ENCODE results near the gene JAG2. TPM values are rescaled to one million over a fixed set of nuclear protein-coding genes. Genes with fewer than 3 reads are reported as not detected.

JAG2 gene
- total RNA-seq, 1 donor from 2014 or later, result 7.5 TPM

- no peak for DNase-seq (ENCODE audit: extremely low spot score, unreplicated experiment)
- Mint-ChIP-seq H3K4me3 (ENCODE audit: unreplicated experiment) (no peak overlapping the region), H3K36me3 (ENCODE audit: unreplicated experiment) (no peaks in the 10 kb centered on the region), H3K27me3 (ENCODE audit: unreplicated experiment) (no peaks in the 10 kb centered on the region), H3K4me1 (ENCODE audit: unreplicated experiment) (peaks cover 25% of the 10 kb centered on the region), H3K9me3 (ENCODE audit: unreplicated experiment) (no peaks in the 10 kb centered on the region), H3K27ac (ENCODE audit: unreplicated experiment) (no peak overlapping the region)
- TF ChIP-seq CTCF (IDR thresholded peaks at IDR 0.05), result no peak
Measured at GRCh38 chr14:105195522-105196264, 27.1 kb upstream of the JAG2 start.

GRCh38 chr14:105195051-105195450 is 26.5 kb upstream of the JAG2 start:
- H3K27ac Mint-ChIP-seq (ENCODE audit: unreplicated experiment), result no peak overlapping the region
- no peaks in the 10 kb centered on the region for H3K27me3 Mint-ChIP-seq (ENCODE audit: unreplicated experiment)
- no peak for TF ChIP-seq CTCF (IDR thresholded peaks at IDR 0.05)

GRCh38 chr14:105193916-105194782 is 25.6 kb upstream of the JAG2 start:
- H3K4me3 Mint-ChIP-seq (ENCODE audit: unreplicated experiment), result no peak overlapping the region
- peaks cover 4% of the 10 kb centered on the region for H3K27me3 Mint-ChIP-seq (ENCODE audit: unreplicated experiment)
- DNase-seq (ENCODE audit: extremely low spot score, unreplicated experiment), result no peak
- TF ChIP-seq CTCF (IDR thresholded peaks at IDR 0.05), result no peak
- H3K4me1 Mint-ChIP-seq (ENCODE audit: unreplicated experiment), result peaks cover 20% of the 10 kb centered on the region
- H3K27ac Mint-ChIP-seq (ENCODE audit: unreplicated experiment), result no peak overlapping the region
- H3K36me3 Mint-ChIP-seq (ENCODE audit: unreplicated experiment), result no peaks in the 10 kb centered on the region
- no peaks in the 10 kb centered on the region for H3K9me3 Mint-ChIP-seq (ENCODE audit: unreplicated experiment)

More at GRCh38 chr14:105195051-105195450, 26.5 kb upstream of the JAG2 start:
- H3K36me3 Mint-ChIP-seq (ENCODE audit: unreplicated experiment), result no peaks in the 10 kb centered on the region
- no peaks in the 10 kb centered on the region for H3K9me3 Mint-ChIP-seq (ENCODE audit: unreplicated experiment)
- H3K4me1 Mint-ChIP-seq (ENCODE audit: unreplicated experiment), result peaks cover 25% of the 10 kb centered on the region
- H3K4me3 Mint-ChIP-seq (ENCODE audit: unreplicated experiment), result no peak overlapping the region
- no peak for DNase-seq (ENCODE audit: extremely low spot score, unreplicated experiment)

GRCh38 chr14:105192866-105193731 is 24.5 kb upstream of the JAG2 start:
- no peak overlapping the region for H3K27ac Mint-ChIP-seq (ENCODE audit: unreplicated experiment)
- no peak for TF ChIP-seq CTCF (IDR thresholded peaks at IDR 0.05)
- H3K4me3 Mint-ChIP-seq (ENCODE audit: unreplicated experiment), result no peak overlapping the region
- H3K4me1 Mint-ChIP-seq (ENCODE audit: unreplicated experiment), result peaks cover 14% of the 10 kb centered on the region
- H3K36me3 Mint-ChIP-seq (ENCODE audit: unreplicated experiment), result no peaks in the 10 kb centered on the region
- H3K27me3 Mint-ChIP-seq (ENCODE audit: unreplicated experiment), result peaks cover 4% of the 10 kb centered on the region
- no peak for DNase-seq (ENCODE audit: extremely low spot score, unreplicated experiment)
- no peaks in the 10 kb centered on the region for H3K9me3 Mint-ChIP-seq (ENCODE audit: unreplicated experiment)

Measured in osteocyte (in vitro differentiated cells).